Central memory CD8-positive, alpha-beta T cell (primary cell): ENCODE measurements around the gene CDC42BPA.

Source experiments
- ATAC-seq: fragments of 150-1000 bp; cut with Tn5 transposase; replicated peaks from 2 replicates; pipeline ENCODE4 v1.10.0; 2022; ENCODE audit warnings: mild to moderate bottlenecking, moderate FRiP score, moderate number of reproducible peaks; ENCODE audit not compliant: poor library complexity, severe bottlenecking; ENCODE audit errors: extremely low read depth
- DNase-seq, 2 donors: peaks; one replicate each; pipeline ENCODE4 v3.0.0; 2021; ENCODE audit warnings: low spot score in 2 of 2
- H3K27ac Mint-ChIP-seq: one replicate; pipeline ENCODE4 v1.8.0; 2022; ENCODE audit warnings: low read depth, mild to moderate bottlenecking, moderate library complexity, mixed read lengths
- H3K27me3 Mint-ChIP-seq: one replicate; pipeline ENCODE4 v1.8.0; 2022; ENCODE audit warnings: mixed read lengths
- H3K36me3 Mint-ChIP-seq: one replicate; pipeline ENCODE4 v1.8.0; 2022; ENCODE audit warnings: mild to moderate bottlenecking, moderate library complexity, mixed read lengths; ENCODE audit not compliant: insufficient read depth
- H3K4me1 Mint-ChIP-seq: one replicate; pipeline ENCODE4 v1.8.0; 2022; ENCODE audit warnings: mixed read lengths
- H3K4me3 Mint-ChIP-seq: one replicate; pipeline ENCODE4 v1.8.0; 2022; ENCODE audit warnings: mild to moderate bottlenecking, moderate library complexity, mixed read lengths
- H3K9me3 Mint-ChIP-seq: one replicate; pipeline ENCODE4 v1.8.0; 2022; ENCODE audit warnings: mixed read lengths

The CDC42BPA gene

GRCh38 chr1:226951286-226952117 lies 366.8 kb downstream of the CDC42BPA start:
- Mint-ChIP-seq H3K4me3 (no peak overlapping the region), H3K4me1 (peaks cover 32% of the 10 kb centered on the region), H3K27ac (peak overlapping the region; percentile 39), H3K36me3 (peaks cover 1% of the 10 kb centered on the region), H3K27me3 (no peaks in the 10 kb centered on the region), H3K9me3 (peaks cover 8% of the 10 kb centered on the region)
- ATAC-seq (no peak), DNase-seq (no peak)

GRCh38 chr1:226950871-226951270 lies 367.4 kb downstream of the CDC42BPA start:
- ATAC-seq (no peak), DNase-seq (no peak)
- Mint-ChIP-seq H3K4me3 (no peak overlapping the region), H3K9me3 (peaks cover 2% of the 10 kb centered on the region), H3K27me3 (no peaks in the 10 kb centered on the region), H3K27ac (no peak overlapping the region), H3K36me3 (peaks cover 2% of the 10 kb centered on the region), H3K4me1 (peaks cover 37% of the 10 kb centered on the region)

- Mint-ChIP-seq H3K27ac (no peak overlapping the region), H3K4me3 (no peak overlapping the region), H3K36me3 (peaks cover 2% of the 10 kb centered on the region), H3K4me1 (peaks cover 39% of the 10 kb centered on the region), H3K9me3 (no peaks in the 10 kb centered on the region), H3K27me3 (no peaks in the 10 kb centered on the region)
- ATAC-seq (no peak), DNase-seq (no peak)
Measured at GRCh38 chr1:226950316-226950715, 368.0 kb downstream of the CDC42BPA start.

- Mint-ChIP-seq H3K4me1 (peaks cover 41% of the 10 kb centered on the region), H3K36me3 (peaks cover 2% of the 10 kb centered on the region), H3K27ac (no peak overlapping the region), H3K9me3 (no peaks in the 10 kb centered on the region), H3K4me3 (no peak overlapping the region), H3K27me3 (no peaks in the 10 kb centered on the region)
- DNase-seq: no peak
- no peak for ATAC-seq
Measured at GRCh38 chr1:226949401-226949800, 368.9 kb downstream of the CDC42BPA start.

- DNase-seq (no peak), ATAC-seq (no peak)
- peaks cover 44% of the 10 kb centered on the region for H3K4me1 Mint-ChIP-seq
- no peaks in the 10 kb centered on the region for H3K9me3 Mint-ChIP-seq
- peaks cover 4% of the 10 kb centered on the region for H3K36me3 Mint-ChIP-seq
- no peak overlapping the region for H3K4me3 Mint-ChIP-seq
- H3K27ac Mint-ChIP-seq: no peak overlapping the region
- no peaks in the 10 kb centered on the region for H3K27me3 Mint-ChIP-seq
Measured at GRCh38 chr1:226948996-226949395, 369.3 kb downstream of the CDC42BPA start.

GRCh38 chr1:226948480-226948879 lies 369.8 kb downstream of the CDC42BPA start:
- H3K27ac Mint-ChIP-seq: no peak overlapping the region
- H3K9me3 Mint-ChIP-seq: no peaks in the 10 kb centered on the region
- no peak overlapping the region for H3K4me3 Mint-ChIP-seq
- H3K36me3 Mint-ChIP-seq: peaks cover 4% of the 10 kb centered on the region
- no peak for DNase-seq
- H3K27me3 Mint-ChIP-seq: no peaks in the 10 kb centered on the region
- ATAC-seq: no peak
- H3K4me1 Mint-ChIP-seq: peaks cover 49% of the 10 kb centered on the region

GRCh38 chr1:226948051-226948450 lies 370.2 kb downstream of the CDC42BPA start:
- Mint-ChIP-seq H3K4me3 (no peak overlapping the region), H3K27me3 (no peaks in the 10 kb centered on the region), H3K4me1 (peaks cover 49% of the 10 kb centered on the region), H3K36me3 (peaks cover 4% of the 10 kb centered on the region), H3K9me3 (no peaks in the 10 kb centered on the region), H3K27ac (no peak overlapping the region)
- no peak for DNase-seq
- no peak for ATAC-seq

GRCh38 chr1:226946841-226947240 lies 371.5 kb downstream of the CDC42BPA start:
- H3K36me3 Mint-ChIP-seq: peaks cover 4% of the 10 kb centered on the region
- peaks cover 60% of the 10 kb centered on the region for H3K4me1 Mint-ChIP-seq
- no peak overlapping the region for H3K4me3 Mint-ChIP-seq
- no peak for ATAC-seq
- H3K27me3 Mint-ChIP-seq: no peaks in the 10 kb centered on the region
- no peak for DNase-seq
- no peaks in the 10 kb centered on the region for H3K9me3 Mint-ChIP-seq
- no peak overlapping the region for H3K27ac Mint-ChIP-seq

- Mint-ChIP-seq H3K9me3 (no peaks in the 10 kb centered on the region), H3K36me3 (peaks cover 4% of the 10 kb centered on the region), H3K27ac (no peak overlapping the region), H3K27me3 (no peaks in the 10 kb centered on the region), H3K4me3 (no peak overlapping the region), H3K4me1 (peaks cover 60% of the 10 kb centered on the region)
- DNase-seq (no peak), ATAC-seq (no peak)
Measured at GRCh38 chr1:226946285-226946684, 372.0 kb downstream of the CDC42BPA start.

- Mint-ChIP-seq H3K4me3 (no peak overlapping the region), H3K27me3 (no peaks in the 10 kb centered on the region), H3K9me3 (no peaks in the 10 kb centered on the region), H3K36me3 (peaks cover 4% of the 10 kb centered on the region), H3K4me1 (peaks cover 60% of the 10 kb centered on the region), H3K27ac (no peak overlapping the region)
- ATAC-seq (no peak), DNase-seq (no peak)
Measured at GRCh38 chr1:226945858-226946245, 372.4 kb downstream of the CDC42BPA start.

GRCh38 chr1:226945106-226945857 lies 373.0 kb downstream of the CDC42BPA start:
- H3K9me3 Mint-ChIP-seq: no peaks in the 10 kb centered on the region
- H3K27me3 Mint-ChIP-seq: no peaks in the 10 kb centered on the region
- no peak overlapping the region for H3K27ac Mint-ChIP-seq
- no peak overlapping the region for H3K4me3 Mint-ChIP-seq
- ATAC-seq: no peak
- no peak for DNase-seq
- peaks cover 61% of the 10 kb centered on the region for H3K4me1 Mint-ChIP-seq
- H3K36me3 Mint-ChIP-seq: peaks cover 7% of the 10 kb centered on the region

- Mint-ChIP-seq H3K9me3 (no peaks in the 10 kb centered on the region), H3K27ac (peak overlapping the region; percentile 70), H3K27me3 (no peaks in the 10 kb centered on the region), H3K36me3 (peaks cover 15% of the 10 kb centered on the region), H3K4me3 (no peak overlapping the region), H3K4me1 (peaks cover 63% of the 10 kb centered on the region)
- no peak for ATAC-seq
- no peak for DNase-seq
Measured at GRCh38 chr1:226943927-226944326, 374.4 kb downstream of the CDC42BPA start.

- DNase-seq (no peak), ATAC-seq (no peak)
- no peaks in the 10 kb centered on the region for H3K9me3 Mint-ChIP-seq
- H3K36me3 Mint-ChIP-seq: peaks cover 18% of the 10 kb centered on the region
- no peaks in the 10 kb centered on the region for H3K27me3 Mint-ChIP-seq
- H3K4me3 Mint-ChIP-seq: no peak overlapping the region
- H3K4me1 Mint-ChIP-seq: peaks cover 65% of the 10 kb centered on the region
- H3K27ac Mint-ChIP-seq: no peak overlapping the region
Measured at GRCh38 chr1:226943156-226943555, 375.1 kb downstream of the CDC42BPA start.
